GM19239 (cell line): Measurements from ENCODE around the gene DKK1.

Experiments
- DNase-seq: peaks from one replicate; pipeline ENCODE4 v3.0.0; 2011; ENCODE audit warnings: low spot score; ENCODE audit not compliant: insufficient read length
- FAIRE-seq: peaks from 2 replicates; lab custom pipeline; 2011; peaks lifted over from hg19 to GRCh38; lab: Jason Lieb, UNC

The DKK1 gene

GRCh38 chr10:52316001-52316400 is 1.9 kb downstream of the DKK1 start:
- DNase-seq (no peak), FAIRE-seq (no peak)

DNA sequence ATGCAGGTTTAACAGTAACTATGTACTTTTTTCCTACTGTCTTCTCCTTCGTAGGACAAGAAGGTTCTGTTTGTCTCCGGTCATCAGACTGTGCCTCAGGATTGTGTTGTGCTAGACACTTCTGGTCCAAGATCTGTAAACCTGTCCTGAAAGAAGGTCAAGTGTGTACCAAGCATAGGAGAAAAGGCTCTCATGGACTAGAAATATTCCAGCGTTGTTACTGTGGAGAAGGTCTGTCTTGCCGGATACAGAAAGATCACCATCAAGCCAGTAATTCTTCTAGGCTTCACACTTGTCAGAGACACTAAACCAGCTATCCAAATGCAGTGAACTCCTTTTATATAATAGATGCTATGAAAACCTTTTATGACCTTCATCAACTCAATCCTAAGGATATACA is 2.4 kb downstream of the DKK1 start:
- no peak for FAIRE-seq

GRCh38 chr10:52318136-52318701 is 4.1 kb downstream of the DKK1 start:
- FAIRE-seq (no peak), DNase-seq (no peak)

More for the DNA sequence above, 2.4 kb downstream of the DKK1 start:
- no peak for DNase-seq

DNA sequence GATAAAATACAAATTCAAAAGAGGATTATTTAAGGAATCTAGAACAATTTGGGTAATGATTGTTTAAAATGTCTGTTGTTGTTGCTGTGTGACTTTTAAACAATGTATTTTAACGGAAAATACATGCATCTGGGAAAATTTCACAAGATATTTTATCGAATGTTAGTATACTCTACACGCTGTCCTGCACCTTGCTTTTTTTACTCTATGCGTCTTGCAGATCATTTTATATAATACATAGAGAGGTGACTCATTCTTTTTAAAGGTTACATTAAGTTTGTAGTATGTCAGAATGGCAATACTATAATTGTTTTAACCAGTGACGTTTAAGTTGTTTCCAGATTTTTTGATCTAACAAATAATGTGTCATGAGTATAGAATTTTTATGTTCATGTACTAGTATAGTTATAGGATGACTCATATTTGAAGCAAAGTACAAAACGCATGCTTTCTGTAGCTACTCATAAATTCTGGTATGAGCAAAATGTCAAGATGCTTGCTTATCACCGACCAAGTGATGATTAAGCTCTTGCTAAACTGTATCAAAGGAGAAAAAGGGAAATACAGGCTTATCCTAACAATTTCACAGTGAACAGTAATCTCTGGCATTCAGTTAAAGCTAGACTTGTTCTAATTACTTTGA is 4.9 kb downstream of the DKK1 start:
- FAIRE-seq (no peak), DNase-seq (no peak)

DNA sequence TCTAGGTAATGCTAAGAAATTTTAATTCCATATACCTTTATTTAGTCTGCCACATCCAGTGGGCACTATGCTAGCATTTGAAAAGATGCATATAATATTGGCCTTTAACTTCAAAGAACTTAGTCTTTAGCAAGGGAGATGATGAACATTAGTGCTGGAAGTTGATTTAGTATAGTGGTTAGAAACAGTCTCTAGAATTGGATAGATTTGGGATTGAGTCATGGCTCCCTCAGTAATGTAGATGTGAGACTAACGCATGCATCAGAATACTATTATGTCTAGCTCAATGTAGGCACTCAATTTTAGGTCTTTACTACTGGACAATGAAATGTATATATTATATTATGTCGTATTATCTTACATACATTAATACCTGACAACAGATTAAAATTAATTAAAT is 5.8 kb downstream of the DKK1 start:
- no peak for DNase-seq
- FAIRE-seq = no peak

DNA sequence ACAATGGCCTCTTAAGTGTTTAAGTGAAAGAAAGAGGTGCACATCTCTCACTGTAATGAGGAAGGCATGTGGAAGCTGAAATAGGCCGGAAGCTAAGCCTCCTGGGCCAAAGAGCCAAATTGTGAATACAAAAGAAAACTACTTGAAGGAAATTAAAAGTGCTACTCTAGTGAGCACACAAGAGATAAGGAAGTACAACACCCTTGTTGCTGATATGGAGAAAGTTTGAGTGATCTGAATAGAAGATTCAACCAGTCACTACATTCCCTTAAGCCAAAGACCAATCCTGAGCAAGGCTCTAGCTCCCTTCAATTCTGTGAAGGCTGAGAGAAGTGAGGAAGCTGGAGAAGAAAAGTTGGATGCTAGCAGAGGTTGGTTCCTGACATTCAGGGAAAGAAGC is 8.2 kb downstream of the DKK1 start:
- no peak for DNase-seq
- FAIRE-seq = no peak

- DNase-seq (no peak), FAIRE-seq (no peak)
Measured at GRCh38 chr10:52322936-52323335, 8.9 kb downstream of the DKK1 start.

DNA sequence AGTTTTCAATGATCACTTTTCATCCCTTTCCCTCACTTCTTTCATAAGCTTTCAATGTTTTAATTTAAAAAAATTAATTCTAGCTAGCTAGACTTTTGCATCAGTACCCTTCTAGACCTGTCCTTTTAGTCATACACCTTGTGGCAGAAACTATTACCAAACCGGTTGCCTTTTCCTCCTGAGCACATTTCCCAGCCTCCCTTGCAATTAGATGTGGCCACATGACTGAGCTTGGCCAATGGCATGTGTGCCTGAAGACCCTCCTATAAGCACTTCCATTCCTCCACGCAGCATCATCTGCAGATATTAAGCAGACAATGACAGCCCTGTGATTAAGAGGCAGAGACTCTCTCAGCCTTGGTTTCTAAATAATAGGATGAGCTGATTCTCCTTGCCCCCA is 12.3 kb downstream of the DKK1 start:
- FAIRE-seq (no peak), DNase-seq (no peak)

GRCh38 chr10:52331638-52332364 is 17.7 kb downstream of the DKK1 start:
- no peak for DNase-seq
- no peak for FAIRE-seq

DNA sequence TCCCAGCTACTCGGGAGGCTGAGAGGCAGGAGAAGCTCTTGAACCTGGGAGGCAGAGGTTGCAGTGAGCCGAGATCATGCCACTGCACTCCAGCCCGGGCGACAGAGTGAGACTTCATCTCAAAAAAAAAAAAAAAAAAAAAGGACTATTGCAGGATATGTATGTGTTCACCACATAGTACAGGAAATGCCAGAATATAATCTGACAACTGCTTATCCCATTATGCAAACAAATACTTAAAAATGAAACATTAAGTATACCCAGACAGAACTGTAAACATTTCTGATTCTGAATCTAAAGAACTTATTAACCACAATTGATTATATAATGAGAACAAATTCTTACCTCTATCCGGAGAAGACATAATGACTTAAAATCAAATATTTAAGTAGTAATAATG is 18.7 kb downstream of the DKK1 start:
- no peak for FAIRE-seq

DNA sequence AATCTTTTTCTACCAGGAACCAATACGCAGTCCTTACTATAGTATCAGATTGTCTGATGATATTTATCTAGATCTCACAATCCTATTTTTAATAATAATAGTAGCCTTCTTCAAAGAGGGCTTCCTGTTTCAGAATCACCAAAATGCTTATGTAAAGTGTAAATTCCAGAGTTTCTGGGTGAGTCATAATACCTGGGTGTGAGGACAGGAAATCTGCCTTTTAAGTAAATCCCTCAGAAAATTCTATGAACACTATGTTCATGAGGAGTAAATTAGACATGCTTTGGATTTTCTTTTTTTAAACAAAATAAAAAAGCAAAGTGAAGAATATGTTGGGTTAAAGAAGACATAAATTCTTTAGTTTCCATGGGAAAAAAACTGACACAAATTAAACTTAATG is 20.5 kb downstream of the DKK1 start:
- no peak for DNase-seq
- FAIRE-seq = no peak

More for the DNA sequence above, 18.7 kb downstream of the DKK1 start:
- DNase-seq = no peak

DNA sequence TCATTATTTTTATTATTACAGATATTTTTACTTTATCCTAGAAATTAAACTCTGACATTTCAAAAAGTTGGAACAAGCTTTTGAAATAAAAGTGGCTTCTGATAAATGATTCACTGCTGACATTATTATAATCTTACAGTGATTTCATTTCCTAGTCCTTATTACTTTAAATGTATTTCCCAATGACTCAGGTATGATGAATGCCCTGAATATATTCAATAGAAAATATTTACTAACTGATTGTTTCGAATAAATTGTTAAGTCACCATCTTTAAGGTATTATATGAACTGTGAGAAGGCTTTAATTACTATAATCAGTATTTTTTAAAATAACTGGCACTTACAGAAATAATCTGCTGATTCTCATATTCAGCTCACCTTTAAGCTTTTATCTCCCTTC is 21.6 kb downstream of the DKK1 start:
- FAIRE-seq (no peak), DNase-seq (no peak)

GRCh38 chr10:52337225-52337624 is 23.1 kb downstream of the DKK1 start:
- no peak for FAIRE-seq

GRCh38 chr10:52343439-52343838 is 29.4 kb downstream of the DKK1 start:
- no peak for FAIRE-seq

More at GRCh38 chr10:52337225-52337624, 23.1 kb downstream of the DKK1 start:
- DNase-seq = no peak

GRCh38 chr10:52346394-52347326 is 32.6 kb downstream of the DKK1 start:
- DNase-seq = no peak
- no peak for FAIRE-seq

More at GRCh38 chr10:52343439-52343838, 29.4 kb downstream of the DKK1 start:
- no peak for DNase-seq

DNA sequence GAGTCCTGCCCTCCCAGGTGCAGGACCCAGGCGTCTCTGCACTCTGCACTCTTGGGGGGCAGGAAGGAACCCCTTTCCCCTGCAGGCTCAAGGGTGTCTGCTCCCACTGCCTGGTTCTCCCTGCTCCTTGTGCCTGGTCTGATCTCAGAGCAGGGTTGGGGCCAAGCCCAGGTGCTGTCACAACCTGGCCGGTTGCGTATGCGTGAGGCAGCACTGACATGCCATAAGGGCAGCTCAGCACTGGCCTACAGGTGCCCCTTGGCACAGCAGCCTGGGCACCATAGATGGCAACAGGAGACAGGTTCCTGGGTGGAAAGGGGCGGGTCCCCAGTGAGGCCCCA is 33.2 kb downstream of the DKK1 start:
- DNase-seq (no peak), FAIRE-seq (no peak)

DNA sequence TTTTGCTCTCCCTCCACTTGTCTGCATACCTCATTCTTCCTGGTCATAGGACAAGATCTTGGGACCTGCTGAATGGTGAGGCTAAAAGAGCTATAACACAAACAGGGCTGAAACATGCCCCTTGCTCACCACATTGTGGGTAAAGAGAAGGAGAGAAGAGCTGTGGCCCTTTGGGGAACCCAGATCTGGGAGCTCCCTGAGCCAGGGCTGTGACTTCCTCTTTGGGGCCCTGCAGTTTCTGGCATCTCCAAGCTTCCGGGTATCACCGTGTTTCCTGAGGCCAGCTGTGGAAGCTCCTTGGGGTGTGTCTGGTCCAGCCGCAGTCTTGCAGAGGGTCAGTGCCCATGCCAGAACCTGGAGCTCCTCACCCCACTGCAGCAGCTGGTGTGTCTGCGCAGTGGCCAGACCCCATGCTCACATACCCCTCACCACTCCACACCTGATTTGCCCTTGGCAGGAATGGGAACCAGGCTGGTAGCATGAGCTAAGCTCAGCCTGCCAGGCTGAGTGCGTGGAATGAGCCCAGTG is 34.0 kb downstream of the DKK1 start:
- FAIRE-seq (no peak), DNase-seq (no peak)

GRCh38 chr10:52351914-52352330 is 37.8 kb downstream of the DKK1 start:
- no peak for FAIRE-seq

DNA sequence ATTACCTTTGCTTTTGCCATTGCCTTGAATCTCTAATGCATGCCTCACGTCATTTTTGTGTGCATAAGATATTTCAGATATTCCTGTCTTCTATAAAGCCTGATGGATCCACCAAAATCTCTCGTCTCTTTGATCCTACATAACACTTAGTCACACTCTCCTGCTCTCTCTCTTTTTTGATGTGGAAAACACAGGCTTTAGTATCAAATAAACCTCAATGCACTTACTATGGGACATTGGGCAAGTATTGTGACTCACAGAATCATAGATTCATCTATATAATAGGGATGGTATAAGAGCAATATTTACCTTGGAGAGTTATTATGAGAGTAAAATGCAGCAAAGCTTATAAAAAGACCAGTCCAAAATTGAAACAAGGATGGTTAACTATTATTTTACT is 39.1 kb downstream of the DKK1 start:
- DNase-seq (no peak), FAIRE-seq (no peak)

More at GRCh38 chr10:52351914-52352330, 37.8 kb downstream of the DKK1 start:
- DNase-seq = no peak

DNA sequence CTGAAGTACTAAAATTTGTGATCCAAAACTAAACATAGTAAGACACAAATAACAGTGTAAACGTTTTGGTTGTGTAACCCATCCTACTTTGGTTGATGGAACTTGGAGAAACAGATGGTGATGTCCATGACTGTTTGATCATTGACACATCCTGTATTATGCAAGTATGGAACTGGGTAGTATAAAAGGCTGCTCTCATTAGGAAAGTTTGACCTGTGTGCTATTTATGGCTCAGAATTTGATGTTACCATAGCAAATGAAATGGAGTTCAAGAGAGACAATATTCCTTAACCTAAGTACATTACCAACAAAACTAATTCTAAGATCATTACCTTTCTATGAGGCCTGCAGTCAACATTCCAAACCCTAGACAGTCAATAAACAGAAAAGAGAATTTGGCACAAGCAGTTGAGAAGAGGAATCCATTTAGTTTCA is 39.9 kb downstream of the DKK1 start:
- DNase-seq (no peak), FAIRE-seq (no peak)
